Astrocyte (in vitro differentiated cells and primary cell): Measurements from ENCODE around the gene NIP7. TPM values are rescaled to one million over a fixed set of nuclear protein-coding genes. Genes with fewer than 3 reads are reported as not detected.

Source experiments
- DNase-seq: peaks from one replicate; pipeline ENCODE4 v3.0.0-alpha.2; 2010; ENCODE audit warnings: low read depth
- FAIRE-seq: peaks from 2 replicates; lab custom pipeline; 2011; peaks lifted over from hg19 to GRCh38; lab: Jason Lieb, UNC
- H2AFZ ChIP-seq: 2 replicates; pipeline ENCODE4 v1.6.0; 2012; ENCODE audit warnings: low read depth, low read length, inconsistent platforms
- H3K27ac ChIP-seq: 2 replicates; pipeline ENCODE4 v1.5.1; 2011; ENCODE audit warnings: low read depth, low read length, inconsistent platforms
- H3K27me3 ChIP-seq: 2 replicates; pipeline ENCODE4 v1.6.0; 2011; ENCODE audit warnings: low read length, inconsistent platforms; ENCODE audit not compliant: insufficient read depth
- H3K36me3 ChIP-seq: 2 replicates; pipeline ENCODE4 v1.5.1; 2011; ENCODE audit warnings: low read length, inconsistent platforms; ENCODE audit not compliant: insufficient read depth
- H3K4me1 ChIP-seq: 2 replicates; pipeline ENCODE4 v1.5.1; 2011; ENCODE audit warnings: low read length, inconsistent platforms; ENCODE audit not compliant: insufficient read depth
- H3K4me2 ChIP-seq: 2 replicates; pipeline ENCODE4 v1.6.0; 2012; ENCODE audit warnings: low read length, inconsistent platforms
- H3K4me3 ChIP-seq: 2 replicates; pipeline ENCODE4 v1.5.1; 2011; ENCODE audit warnings: low read depth, mild to moderate bottlenecking, low read length, inconsistent platforms; ENCODE audit not compliant: insufficient read depth
- H3K79me2 ChIP-seq: 2 replicates; pipeline ENCODE4 v1.6.0; 2012; ENCODE audit warnings: mild to moderate bottlenecking, low read length, inconsistent platforms; ENCODE audit not compliant: insufficient read depth
- H3K9ac ChIP-seq: 2 replicates; pipeline ENCODE4 v1.6.0; 2012; ENCODE audit warnings: mild to moderate bottlenecking, low read length, inconsistent platforms
- H3K9me3 ChIP-seq: 2 replicates; pipeline ENCODE4 v1.5.1; 2012; ENCODE audit warnings: low read depth, mild to moderate bottlenecking, low read length, inconsistent platforms; ENCODE audit not compliant: insufficient read depth
- H4K20me1 ChIP-seq: 2 replicates; pipeline ENCODE4 v1.6.0; 2012; ENCODE audit warnings: low read length, inconsistent platforms; ENCODE audit not compliant: insufficient read depth
- H3K27ac Mint-ChIP-seq: one replicate; pipeline ENCODE4 v1.8.0; 2021; ENCODE audit warnings: mild to moderate bottlenecking, mixed read lengths; ENCODE audit not compliant: unreplicated experiment
- H3K27me3 Mint-ChIP-seq: one replicate; pipeline ENCODE4 v1.8.0; 2021; ENCODE audit warnings: low read depth, mixed read lengths; ENCODE audit not compliant: unreplicated experiment
- H3K36me3 Mint-ChIP-seq: one replicate; pipeline ENCODE4 v1.8.0; 2021; ENCODE audit warnings: low read depth, mixed read lengths; ENCODE audit not compliant: unreplicated experiment
- H3K4me1 Mint-ChIP-seq: one replicate; pipeline ENCODE4 v1.8.0; 2021; ENCODE audit warnings: low read depth, mixed read lengths; ENCODE audit not compliant: unreplicated experiment
- H3K4me3 Mint-ChIP-seq: one replicate; pipeline ENCODE4 v1.8.0; 2021; ENCODE audit warnings: mild to moderate bottlenecking, moderate library complexity, mixed read lengths; ENCODE audit not compliant: unreplicated experiment
- H3K9me3 Mint-ChIP-seq: one replicate; pipeline ENCODE4 v1.8.0; 2021; ENCODE audit warnings: mild to moderate bottlenecking, mixed read lengths; ENCODE audit not compliant: unreplicated experiment
- EZH2 ChIP-seq: IDR thresholded peaks from 2 replicates; pipeline ENCODE4 v1.6.1; 2012; ENCODE audit warnings: mild to moderate bottlenecking, low read length, inconsistent platforms; ENCODE audit not compliant: insufficient read depth
- total RNA-seq: library from RNA; stranded (reverse); gene quantifications from 2 replicates; pipeline ENCODE4 v1.2.1, GENCODE V29; 2021
- TF ChIP-seq, protein P1 (sequence below): IDR thresholded peaks from 2 replicates; pipeline ENCODE4 v1.5.1; 2011; ENCODE audit warnings: low read depth, mild to moderate bottlenecking, inconsistent platforms, low read length, moderate library complexity; ENCODE audit not compliant: insufficient read depth

NIP7 gene
- total RNA-seq, 1 donor from 2014 or later, result 35.7 TPM

DNA sequence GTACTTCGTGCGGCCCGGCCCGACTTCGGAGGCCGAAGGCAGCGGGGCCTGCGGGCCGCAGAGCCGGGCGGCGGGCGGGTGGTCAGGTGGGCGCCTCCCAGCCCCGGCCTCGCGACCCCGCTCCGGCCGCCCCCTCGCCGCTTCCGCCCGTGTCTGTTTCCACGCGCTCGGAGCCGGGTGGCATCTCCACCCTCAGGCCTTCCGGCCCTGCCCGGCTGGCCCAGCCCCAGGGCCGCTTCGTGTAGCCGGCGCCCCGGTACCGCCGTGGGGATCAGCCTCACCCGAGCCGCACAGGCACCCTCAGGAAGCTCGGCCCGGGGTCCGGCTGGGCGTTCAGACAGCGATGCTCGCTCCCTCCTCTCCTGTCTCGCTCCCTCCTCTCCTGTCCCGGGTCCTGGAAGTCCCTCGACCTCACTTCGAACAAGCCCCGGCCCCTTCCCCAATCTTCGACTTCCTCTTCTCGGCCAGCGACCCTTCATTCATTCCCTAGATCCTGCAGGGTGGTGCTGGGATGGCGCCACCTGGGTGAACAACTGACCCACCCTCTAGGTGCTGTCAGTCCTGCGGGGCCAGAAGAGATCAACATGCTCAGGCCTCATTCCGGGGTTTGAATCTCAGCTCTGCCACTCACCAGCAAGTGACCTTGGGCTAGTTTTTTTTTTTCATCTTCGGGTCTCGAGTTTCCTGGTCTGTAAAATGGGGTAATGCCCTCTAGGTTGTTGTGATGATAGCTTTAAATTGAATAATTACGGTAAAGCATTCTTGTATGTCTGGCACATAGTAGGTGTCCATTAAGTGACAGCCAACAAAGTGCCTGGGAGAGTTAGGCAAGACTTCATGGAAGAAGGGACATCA is 27.8 kb upstream of the NIP7 start:
- peak overlapping the region; percentile 93 for H3K9ac ChIP-seq
- H3K36me3 ChIP-seq, result peaks cover 12% of the 10 kb centered on the region
- H3K27ac Mint-ChIP-seq, result peak overlapping the region; percentile 95
- H3K4me3 Mint-ChIP-seq, result peak overlapping the region; percentile 98
- H3K4me1 ChIP-seq, result peaks cover 15% of the 10 kb centered on the region
- H3K4me3 ChIP-seq, result peak overlapping the region; percentile 88
- H3K9me3 ChIP-seq, result no peaks in the 10 kb centered on the region
- H4K20me1 ChIP-seq, result peaks cover 35% of the 10 kb centered on the region
- FAIRE-seq (no peak), DNase-seq (no peak)
- no peak for TF ChIP-seq EZH2
- TF ChIP-seq, protein P1, sequence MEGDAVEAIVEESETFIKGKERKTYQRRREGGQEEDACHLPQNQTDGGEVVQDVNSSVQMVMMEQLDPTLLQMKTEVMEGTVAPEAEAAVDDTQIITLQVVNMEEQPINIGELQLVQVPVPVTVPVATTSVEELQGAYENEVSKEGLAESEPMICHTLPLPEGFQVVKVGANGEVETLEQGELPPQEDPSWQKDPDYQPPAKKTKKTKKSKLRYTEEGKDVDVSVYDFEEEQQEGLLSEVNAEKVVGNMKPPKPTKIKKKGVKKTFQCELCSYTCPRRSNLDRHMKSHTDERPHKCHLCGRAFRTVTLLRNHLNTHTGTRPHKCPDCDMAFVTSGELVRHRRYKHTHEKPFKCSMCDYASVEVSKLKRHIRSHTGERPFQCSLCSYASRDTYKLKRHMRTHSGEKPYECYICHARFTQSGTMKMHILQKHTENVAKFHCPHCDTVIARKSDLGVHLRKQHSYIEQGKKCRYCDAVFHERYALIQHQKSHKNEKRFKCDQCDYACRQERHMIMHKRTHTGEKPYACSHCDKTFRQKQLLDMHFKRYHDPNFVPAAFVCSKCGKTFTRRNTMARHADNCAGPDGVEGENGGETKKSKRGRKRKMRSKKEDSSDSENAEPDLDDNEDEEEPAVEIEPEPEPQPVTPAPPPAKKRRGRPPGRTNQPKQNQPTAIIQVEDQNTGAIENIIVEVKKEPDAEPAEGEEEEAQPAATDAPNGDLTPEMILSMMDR, result no peak
- H3K36me3 Mint-ChIP-seq, result peaks cover 11% of the 10 kb centered on the region
- peak overlapping the region; percentile 99 for H3K4me2 ChIP-seq
- H3K9me3 Mint-ChIP-seq, result no peaks in the 10 kb centered on the region
- no peaks in the 10 kb centered on the region for H3K27me3 ChIP-seq
- peaks cover 52% of the 10 kb centered on the region for H3K79me2 ChIP-seq
- H3K27me3 Mint-ChIP-seq, result no peaks in the 10 kb centered on the region
- peak overlapping the region; percentile 75 for H3K27ac ChIP-seq
- no peaks in the 10 kb centered on the region for H3K4me1 Mint-ChIP-seq
- peak overlapping the region; percentile 45 for H2AFZ ChIP-seq

DNA sequence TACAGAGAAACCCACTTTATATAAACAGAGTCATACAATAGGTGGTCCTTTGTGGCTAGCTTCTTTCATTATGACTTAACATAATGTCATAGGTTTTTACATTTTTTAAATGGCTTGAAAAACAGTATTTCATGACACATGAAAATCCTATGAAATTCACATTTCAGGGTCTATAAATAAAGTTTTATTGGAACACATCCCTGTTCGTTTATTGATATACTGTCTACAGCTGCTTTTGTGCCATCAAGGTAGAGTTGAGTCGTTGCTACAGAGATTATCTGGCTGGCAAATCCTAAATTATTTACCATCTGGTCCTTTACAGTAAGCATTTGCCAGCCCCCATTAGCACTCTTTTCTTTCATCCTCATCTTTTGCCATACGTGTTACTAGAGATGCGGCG is 26.1 kb upstream of the NIP7 start:
- no peak for FAIRE-seq
- no peak overlapping the region for H3K9ac ChIP-seq
- H3K36me3 Mint-ChIP-seq, result peaks cover 13% of the 10 kb centered on the region
- H3K4me1 ChIP-seq, result peaks cover 15% of the 10 kb centered on the region
- H3K9me3 Mint-ChIP-seq, result no peaks in the 10 kb centered on the region
- H2AFZ ChIP-seq, result no peak overlapping the region
- H3K9me3 ChIP-seq, result no peaks in the 10 kb centered on the region
- H3K27me3 ChIP-seq, result no peaks in the 10 kb centered on the region
- H4K20me1 ChIP-seq, result peaks cover 44% of the 10 kb centered on the region
- H3K27me3 Mint-ChIP-seq, result no peaks in the 10 kb centered on the region
- H3K36me3 ChIP-seq, result peaks cover 18% of the 10 kb centered on the region
- H3K4me2 ChIP-seq, result no peak overlapping the region
- H3K4me3 Mint-ChIP-seq, result peak overlapping the region; percentile 65
- no peak overlapping the region for H3K4me3 ChIP-seq
- peaks cover 57% of the 10 kb centered on the region for H3K79me2 ChIP-seq
- no peak for DNase-seq
- H3K27ac Mint-ChIP-seq, result no peak overlapping the region
- H3K4me1 Mint-ChIP-seq, result no peaks in the 10 kb centered on the region
- TF ChIP-seq, protein P1, result no peak
- TF ChIP-seq EZH2, result no peak
- H3K27ac ChIP-seq, result no peak overlapping the region

DNA sequence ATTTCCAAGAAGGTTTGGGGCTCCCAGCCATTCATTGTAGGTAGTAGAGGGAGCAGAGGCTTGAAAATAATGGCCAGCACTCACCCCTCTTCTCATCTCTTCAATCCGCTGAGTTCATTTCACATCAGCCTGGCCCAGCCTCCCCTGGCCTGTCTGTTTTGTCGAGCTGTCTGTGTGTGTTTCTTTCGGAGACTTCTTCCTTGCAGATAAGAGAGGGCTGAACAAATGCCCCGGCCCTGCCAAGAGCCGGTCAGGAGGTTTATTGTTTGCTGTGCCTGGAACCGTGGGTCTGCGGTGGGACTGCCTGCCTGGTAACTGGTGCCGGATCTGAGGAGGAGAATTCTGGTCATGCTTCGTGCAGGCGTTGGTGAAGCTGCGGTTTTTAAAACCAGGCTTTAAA is 25.0 kb upstream of the NIP7 start:
- Histone ChIP-seq H3K4me3 (no peak overlapping the region), H3K27me3 (no peaks in the 10 kb centered on the region), H2AFZ (no peak overlapping the region), H3K4me1 (peaks cover 15% of the 10 kb centered on the region), H4K20me1 (peaks cover 52% of the 10 kb centered on the region), H3K36me3 (peaks cover 28% of the 10 kb centered on the region), H3K9me3 (no peaks in the 10 kb centered on the region), H3K9ac (no peak overlapping the region), H3K4me2 (no peak overlapping the region), H3K27ac (no peak overlapping the region), H3K79me2 (peaks cover 57% of the 10 kb centered on the region)
- no peak overlapping the region for H3K4me3 Mint-ChIP-seq
- no peak for DNase-seq
- H3K27me3 Mint-ChIP-seq, result no peaks in the 10 kb centered on the region
- no peaks in the 10 kb centered on the region for H3K9me3 Mint-ChIP-seq
- TF ChIP-seq, protein P1, result no peak
- TF ChIP-seq EZH2, result no peak
- peaks cover 14% of the 10 kb centered on the region for H3K36me3 Mint-ChIP-seq
- no peak for FAIRE-seq
- H3K4me1 Mint-ChIP-seq, result no peaks in the 10 kb centered on the region
- H3K27ac Mint-ChIP-seq, result no peak overlapping the region
